HG03064 (cell line): ENCODE results near the gene EHMT1.
A peak's percentile ranks its signal among the peaks of the same experiment; 100 is the strongest.

Experiments
- ATAC-seq: cut with Tn5 transposase; IDR thresholded peaks from one replicate; pipeline ENCODE4 v1.9.1; 2021; ENCODE audit warnings: low read depth; ENCODE audit not compliant: unreplicated experiment

EHMT1 gene

GRCh38 chr9:137814436-137814835 lies 195.6 kb downstream of the EHMT1 start:
- ATAC-seq = no peak

GRCh38 chr9:137814841-137815240 lies 196.0 kb downstream of the EHMT1 start:
- no peak for ATAC-seq

GRCh38 chr9:137815256-137816255 lies 196.8 kb downstream of the EHMT1 start:
- ATAC-seq = no peak

DNA sequence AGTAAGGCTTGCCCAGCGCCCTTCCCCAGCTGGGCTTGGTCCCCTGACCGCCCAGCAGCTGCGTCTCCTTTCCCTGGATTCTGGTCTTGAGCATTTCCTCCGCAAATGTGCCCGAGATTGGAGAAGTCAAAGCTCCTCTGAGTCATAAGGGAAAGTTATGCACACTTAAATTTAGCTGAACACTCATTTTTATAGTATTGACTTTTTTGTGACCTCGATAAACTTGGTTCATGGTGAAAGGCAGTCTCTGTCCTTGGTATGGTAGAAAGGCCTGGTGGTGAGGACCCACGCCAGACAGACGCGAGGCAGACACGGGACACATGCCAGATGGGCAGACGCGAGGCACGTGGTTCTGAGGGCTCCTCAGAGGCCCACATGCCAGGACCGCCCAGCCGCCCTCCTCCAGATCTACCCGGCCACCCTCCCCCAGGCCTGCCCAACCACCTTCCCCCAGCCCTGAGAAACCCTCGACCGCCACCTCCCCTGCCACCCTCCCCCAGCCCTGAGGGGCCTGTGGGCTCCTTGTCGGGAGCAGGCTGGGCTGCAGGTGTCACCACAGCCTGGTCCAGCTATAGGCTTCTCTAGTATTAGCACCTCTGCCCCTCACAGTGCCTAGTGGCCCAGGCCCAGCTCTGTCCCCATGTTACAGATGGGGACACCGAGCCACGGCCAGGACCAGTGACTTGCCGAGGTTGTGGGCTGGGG lies 197.9 kb downstream of the EHMT1 start:
- ATAC-seq = peak; percentile 57

DNA sequence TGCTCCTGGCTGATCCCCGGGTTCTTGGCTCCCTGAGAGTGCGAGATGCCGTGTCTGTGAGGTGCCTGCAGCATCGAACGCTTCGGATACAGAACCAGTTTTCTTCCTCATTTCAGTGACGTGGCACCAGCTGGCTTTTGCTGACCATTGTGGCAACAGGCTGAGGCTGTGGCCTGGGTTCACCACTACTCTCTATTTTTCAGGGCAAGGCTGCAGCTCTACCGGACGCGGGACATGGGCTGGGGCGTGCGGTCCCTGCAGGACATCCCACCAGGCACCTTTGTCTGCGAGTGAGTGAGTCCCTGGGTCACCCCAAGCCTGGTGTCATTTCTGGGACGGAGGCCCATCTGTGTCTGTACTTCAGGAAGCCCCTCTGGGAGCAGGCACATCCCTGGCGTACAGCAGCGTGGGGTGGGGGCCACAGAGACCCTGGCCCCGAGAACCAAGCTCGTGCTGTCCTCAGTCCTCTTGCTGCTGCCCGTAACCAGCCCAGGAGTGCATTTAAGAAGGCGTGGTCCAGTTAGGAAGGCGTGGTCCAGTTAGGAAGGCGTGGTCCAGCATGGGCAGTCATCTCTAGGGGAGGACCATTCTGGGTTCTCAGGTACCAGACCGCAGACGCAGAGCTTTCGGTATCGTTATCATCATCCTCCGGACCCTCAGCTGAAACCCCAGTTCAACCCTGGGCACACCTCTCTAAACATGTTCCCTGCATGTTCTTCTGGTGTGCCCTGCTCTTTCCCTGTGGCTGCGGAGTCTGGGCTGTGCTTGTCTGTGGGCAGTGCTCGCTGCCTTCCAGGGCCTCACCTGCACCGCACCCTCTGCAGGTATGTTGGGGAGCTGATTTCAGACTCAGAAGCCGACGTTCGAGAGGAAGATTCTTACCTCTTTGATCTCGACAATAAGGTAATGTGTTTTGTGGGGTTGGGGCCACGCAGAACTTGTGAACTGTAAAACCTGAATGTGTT lies 198.7 kb downstream of the EHMT1 start:
- ATAC-seq = no peak

DNA sequence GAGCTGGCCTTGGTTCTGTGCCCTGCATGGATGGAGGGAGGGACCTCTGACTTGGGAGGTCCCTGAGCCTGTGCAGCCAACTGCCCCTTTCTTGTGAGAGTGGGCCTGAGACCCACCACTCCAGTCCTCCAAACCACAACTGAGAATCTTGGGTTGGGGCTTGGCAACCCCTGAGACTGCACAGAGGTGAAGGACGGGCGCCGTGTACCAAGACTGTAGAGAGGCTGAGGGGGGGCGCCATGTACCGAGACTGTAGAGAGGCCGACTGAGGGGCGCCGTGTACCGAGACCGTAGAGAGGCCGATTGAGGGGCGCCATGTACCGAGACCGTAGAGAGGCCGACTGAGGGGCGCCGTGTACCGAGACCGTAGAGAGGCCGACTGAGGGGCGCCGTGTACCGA lies 199.5 kb downstream of the EHMT1 start:
- no peak for ATAC-seq

DNA sequence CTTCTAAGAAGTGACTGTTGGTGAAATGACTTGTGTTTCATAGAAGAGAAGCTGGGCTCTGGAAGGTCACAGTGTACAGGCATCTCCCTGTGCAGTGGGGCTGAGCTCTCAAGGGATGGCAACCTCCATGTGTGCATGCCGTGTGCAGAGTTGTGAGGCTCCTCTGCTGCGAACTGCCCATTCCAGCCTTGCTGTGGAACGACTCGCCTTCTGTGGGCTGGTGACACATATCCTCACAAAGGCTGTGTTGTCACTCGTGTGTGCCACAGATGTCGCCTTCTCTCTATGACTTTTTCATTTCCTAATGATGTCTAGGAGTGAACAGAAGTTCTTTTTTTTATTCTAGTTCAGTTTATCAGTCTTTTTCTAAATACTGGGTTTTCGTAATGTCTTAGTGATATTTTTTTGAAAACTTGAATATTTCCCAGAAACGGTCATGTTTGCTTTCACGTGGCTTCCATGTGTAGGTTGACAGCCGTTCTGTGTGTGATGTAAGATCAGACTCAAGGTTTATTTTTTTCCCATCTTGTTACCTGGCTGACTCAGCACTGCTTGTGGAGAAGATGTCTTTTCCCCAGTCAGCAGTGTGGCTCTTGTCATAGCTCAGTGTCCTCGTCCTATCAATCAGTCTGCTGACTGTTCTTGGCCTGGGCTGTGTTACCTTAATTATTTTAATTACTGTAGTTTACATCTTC lies 201.5 kb downstream of the EHMT1 start:
- ATAC-seq = no peak

GRCh38 chr9:137823986-137824771 lies 205.4 kb downstream of the EHMT1 start:
- ATAC-seq = no peak

GRCh38 chr9:137825324-137825989 lies 206.7 kb downstream of the EHMT1 start:
- no peak for ATAC-seq

DNA sequence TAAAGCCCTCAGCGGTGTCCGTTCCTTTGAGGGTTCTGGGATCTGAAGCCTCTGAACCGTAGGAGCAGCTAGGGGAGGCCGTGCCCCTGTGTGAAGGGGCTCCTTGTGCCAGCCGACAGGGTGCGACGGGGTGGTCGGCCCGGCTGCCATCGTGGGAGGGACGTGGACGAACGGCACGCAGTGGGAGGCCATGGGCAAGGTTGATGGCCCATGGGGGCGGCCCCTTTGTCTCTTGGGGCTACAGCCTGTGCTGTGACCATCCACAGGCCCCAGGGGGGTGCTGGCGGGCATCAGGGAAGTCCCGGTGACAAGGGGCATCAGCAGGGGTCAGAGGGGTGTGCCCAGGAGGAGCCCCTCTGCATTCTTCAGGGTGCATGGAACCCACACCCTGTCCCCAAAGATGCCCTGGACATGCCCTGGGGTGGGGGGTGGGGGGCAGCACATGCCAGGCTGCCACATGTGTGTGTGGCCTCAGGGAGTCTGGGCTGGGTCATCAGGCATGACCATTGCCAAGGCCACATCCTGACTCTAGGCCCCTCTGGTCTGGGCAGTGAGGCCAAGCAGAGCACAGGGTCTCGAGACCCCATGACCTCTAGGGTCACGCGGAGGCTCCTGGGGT lies 209.2 kb downstream of the EHMT1 start:
- ATAC-seq = no peak

DNA sequence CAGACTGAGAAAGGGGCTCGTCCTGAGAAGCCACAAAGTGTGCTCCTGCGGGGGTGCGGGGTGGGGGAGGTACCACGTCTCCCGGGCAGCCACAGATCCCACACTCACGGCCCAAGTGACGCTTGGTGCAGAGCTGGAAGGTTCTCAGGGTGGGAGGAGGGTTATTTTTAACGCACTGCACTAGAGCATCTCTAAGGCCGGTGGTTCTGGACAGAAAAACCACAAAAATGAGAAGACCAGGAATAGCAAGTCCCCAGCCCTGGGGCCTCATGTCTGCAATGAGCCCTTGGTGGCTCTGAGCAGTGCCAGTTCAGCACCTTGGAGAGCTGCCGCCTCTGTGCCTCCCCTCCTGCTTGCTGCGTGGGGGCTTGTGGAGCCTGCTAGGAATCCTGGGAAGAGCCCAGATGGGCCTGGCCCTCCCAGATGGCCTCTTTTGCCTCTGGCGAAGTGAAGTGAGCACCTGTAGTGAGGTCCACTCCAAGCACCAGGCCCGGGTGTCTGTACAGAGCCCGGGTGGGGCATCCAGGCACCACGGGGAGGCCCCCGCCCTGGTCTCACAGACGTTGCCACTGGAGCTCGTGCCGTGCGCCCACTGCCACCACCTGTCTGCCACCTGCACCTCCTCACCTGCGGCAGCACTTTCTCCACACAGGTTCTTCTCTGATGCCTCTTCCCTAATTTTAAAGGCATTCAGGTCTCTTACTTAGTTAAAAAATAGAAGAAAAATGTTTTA lies 209.9 kb downstream of the EHMT1 start:
- no peak for ATAC-seq

- no peak for ATAC-seq
Measured at GRCh38 chr9:137829260-137829996, 210.6 kb downstream of the EHMT1 start.

GRCh38 chr9:137832191-137832700 lies 213.4 kb downstream of the EHMT1 start:
- no peak for ATAC-seq

DNA sequence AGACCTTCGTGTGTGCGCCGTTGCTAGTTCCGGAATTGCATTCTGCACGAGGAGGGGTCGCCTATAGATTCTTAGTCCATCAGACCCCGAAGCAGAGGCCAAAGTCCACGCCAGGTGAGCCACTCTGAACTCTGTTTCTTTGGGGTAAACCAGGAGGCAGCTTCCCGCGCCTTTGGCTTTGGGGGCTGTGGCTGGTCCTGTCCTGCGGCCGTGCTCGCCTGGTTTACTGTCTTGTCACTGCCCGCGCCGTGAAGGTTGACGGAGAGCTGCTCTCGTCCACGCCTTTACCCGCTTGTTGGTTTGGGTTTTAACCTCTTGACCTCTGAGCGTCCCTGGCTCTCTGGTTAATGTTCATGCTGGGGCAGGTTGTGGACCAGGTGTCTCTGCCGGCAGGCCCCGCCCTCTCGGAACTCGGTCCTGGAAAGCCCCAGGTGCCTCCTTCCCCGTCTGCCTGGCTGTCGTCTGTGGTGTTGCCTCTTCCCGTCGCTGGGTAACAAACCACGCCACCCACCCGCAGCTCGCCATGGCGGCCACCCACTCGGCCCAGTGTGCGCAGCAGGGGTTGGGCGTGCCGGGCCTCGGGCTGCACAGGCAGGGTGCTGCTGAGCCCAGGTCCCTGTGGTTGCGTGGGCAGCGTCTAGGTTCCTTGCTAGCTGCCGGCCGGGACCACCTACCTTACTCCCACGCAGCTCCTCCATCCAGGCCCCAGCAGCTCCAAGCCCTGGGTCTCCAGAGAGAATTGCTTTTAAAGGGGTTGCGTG lies 214.2 kb downstream of the EHMT1 start:
- ATAC-seq = no peak

GRCh38 chr9:137833721-137834613 lies 215.2 kb downstream of the EHMT1 start:
- no peak for ATAC-seq
